Left ventricle myocardium inferior (tissue), 1 donor: ENCODE measurements around the gene IL17RD. TPM values are rescaled to one million over a fixed set of nuclear protein-coding genes. Genes with fewer than 3 reads are reported as not detected.

Source experiments
- DNase-seq: peaks from one replicate; pipeline ENCODE4 v3.0.0-alpha.2; 2020
- H3K27ac ChIP-seq: fragments of 200-600 bp; replicated peaks from 2 replicates; pipeline ENCODE4 v1.8.0; 2021
- H3K27me3 ChIP-seq: fragments of 200-600 bp; 2 replicates; pipeline ENCODE4 v1.8.0; 2021; ENCODE audit warnings: low read depth
- H3K36me3 ChIP-seq: fragments of 200-600 bp; 2 replicates; pipeline ENCODE4 v1.8.0; 2021
- H3K4me1 ChIP-seq: fragments of 200-600 bp; 2 replicates; pipeline ENCODE4 v1.8.0; 2021
- H3K4me3 ChIP-seq: fragments of 200-600 bp; 2 replicates; pipeline ENCODE4 v1.8.0; 2021; ENCODE audit warnings: mild to moderate bottlenecking, moderate library complexity
- H3K9me3 ChIP-seq: fragments of 200-600 bp; replicated peaks from 2 replicates; pipeline ENCODE4 v1.8.0; 2021
- intact Hi-C: fragments of 100-400 bp; cut with micrococcal nuclease; formaldehyde crosslinking; loops from one replicate; pipeline ENCODE4 v1.11.0; 2022
- total RNA-seq: library from RNA; stranded (reverse); fragmentation: NEBNext Ultra II Directional; extraction: Animal tissue kit (Norgen Biotek cat#: 25700); gene quantifications from one replicate; pipeline ENCODE4 v1.2.1, GENCODE V29; 2021
- TF ChIP-seq, protein P1 (sequence below): fragments of 200-600 bp; IDR thresholded peaks from 2 replicates; pipeline ENCODE4 v1.8.0; 2021; ENCODE audit warnings: antibody characterized with exemption, mild to moderate bottlenecking, borderline replicate concordance
- donor health status: DM: no; HTN: yes; CAD: no; lungs with severe emphysema.

Gene IL17RD
- total RNA-seq, 1 donor from 2014 or later: 9.6 TPM

DNA sequence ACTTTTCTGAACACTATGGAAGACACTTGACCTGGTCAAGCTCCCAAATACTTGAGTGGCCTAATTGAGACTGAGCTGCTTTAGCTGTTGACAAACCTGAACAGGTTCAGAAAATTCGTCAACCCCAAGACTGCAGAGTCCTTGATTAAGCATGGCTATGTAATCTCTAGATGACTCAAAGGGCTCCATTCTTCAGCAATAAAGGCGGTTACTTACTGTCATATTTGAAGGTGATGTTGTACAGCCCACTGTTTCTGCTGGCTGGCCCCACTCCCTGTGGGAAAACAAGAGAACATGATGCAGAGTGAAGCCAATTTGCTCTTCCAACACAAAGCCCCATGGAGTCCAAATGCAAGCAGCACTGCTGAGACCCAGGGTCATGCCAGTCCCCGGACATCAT, 45.1 kb downstream of the IL17RD start:
- no peaks in the 10 kb centered on the region for H3K36me3 ChIP-seq
- H3K9me3 ChIP-seq: no peaks in the 10 kb centered on the region
- no peak for DNase-seq
- no peak overlapping the region for H3K27ac ChIP-seq
- TF ChIP-seq, protein P1, sequence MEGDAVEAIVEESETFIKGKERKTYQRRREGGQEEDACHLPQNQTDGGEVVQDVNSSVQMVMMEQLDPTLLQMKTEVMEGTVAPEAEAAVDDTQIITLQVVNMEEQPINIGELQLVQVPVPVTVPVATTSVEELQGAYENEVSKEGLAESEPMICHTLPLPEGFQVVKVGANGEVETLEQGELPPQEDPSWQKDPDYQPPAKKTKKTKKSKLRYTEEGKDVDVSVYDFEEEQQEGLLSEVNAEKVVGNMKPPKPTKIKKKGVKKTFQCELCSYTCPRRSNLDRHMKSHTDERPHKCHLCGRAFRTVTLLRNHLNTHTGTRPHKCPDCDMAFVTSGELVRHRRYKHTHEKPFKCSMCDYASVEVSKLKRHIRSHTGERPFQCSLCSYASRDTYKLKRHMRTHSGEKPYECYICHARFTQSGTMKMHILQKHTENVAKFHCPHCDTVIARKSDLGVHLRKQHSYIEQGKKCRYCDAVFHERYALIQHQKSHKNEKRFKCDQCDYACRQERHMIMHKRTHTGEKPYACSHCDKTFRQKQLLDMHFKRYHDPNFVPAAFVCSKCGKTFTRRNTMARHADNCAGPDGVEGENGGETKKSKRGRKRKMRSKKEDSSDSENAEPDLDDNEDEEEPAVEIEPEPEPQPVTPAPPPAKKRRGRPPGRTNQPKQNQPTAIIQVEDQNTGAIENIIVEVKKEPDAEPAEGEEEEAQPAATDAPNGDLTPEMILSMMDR: no peak
- H3K4me1 ChIP-seq: peaks cover 15% of the 10 kb centered on the region
- no peak overlapping the region for H3K4me3 ChIP-seq
- no peaks in the 10 kb centered on the region for H3K27me3 ChIP-seq
- intact Hi-C loops: no loop called here

DNA sequence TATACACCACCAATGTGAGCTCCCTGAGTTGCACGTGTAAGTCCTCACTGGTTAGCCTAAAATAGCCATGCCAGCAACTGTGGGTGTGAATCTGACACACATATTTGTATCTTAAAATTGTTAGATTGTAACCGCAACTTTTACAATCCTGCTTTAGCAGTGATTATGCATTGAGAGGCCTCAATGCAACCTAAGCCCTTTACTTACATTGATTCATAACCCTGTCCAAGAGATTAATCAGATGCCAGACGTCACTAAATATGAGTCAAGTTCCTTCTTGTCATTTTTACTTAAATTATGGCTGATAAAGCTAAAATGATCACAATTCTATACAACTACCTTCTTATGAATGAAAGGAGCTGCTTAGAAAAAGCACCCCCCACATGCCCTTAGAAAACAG, 46.9 kb downstream of the IL17RD start:
- H3K36me3 ChIP-seq: peaks cover 11% of the 10 kb centered on the region
- peaks cover 15% of the 10 kb centered on the region for H3K4me1 ChIP-seq
- no peaks in the 10 kb centered on the region for H3K27me3 ChIP-seq
- no peak overlapping the region for H3K4me3 ChIP-seq
- H3K27ac ChIP-seq: no peak overlapping the region
- DNase-seq: no peak
- no peaks in the 10 kb centered on the region for H3K9me3 ChIP-seq
- TF ChIP-seq, protein P1: no peak
- intact Hi-C loops: no loop called here

DNA sequence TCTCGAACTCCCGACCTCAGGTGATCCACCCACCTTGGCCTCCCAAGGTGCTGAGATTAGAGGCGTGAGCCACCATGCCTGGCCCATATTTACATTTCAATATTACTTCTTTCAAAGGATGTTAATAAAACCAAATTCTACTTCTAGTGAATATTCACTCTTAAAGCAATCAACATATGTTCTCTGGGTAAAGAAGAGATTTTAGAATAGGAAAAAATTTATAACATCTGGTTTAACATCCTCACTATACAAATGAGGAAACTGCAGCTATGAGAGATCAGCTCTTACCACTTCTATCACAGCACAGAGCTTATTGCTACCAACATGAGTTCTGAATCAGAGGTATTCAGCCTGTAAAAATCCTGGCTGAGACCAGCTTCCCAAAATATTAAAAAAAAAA, 48.7 kb downstream of the IL17RD start:
- Histone ChIP-seq H3K27me3 (no peaks in the 10 kb centered on the region), H3K36me3 (peaks cover 15% of the 10 kb centered on the region), H3K27ac (no peak overlapping the region), H3K9me3 (no peaks in the 10 kb centered on the region), H3K4me1 (peaks cover 15% of the 10 kb centered on the region), H3K4me3 (no peak overlapping the region)
- intact Hi-C loops: no loop called here
- TF ChIP-seq, protein P1: no peak
- DNase-seq: no peak

DNA sequence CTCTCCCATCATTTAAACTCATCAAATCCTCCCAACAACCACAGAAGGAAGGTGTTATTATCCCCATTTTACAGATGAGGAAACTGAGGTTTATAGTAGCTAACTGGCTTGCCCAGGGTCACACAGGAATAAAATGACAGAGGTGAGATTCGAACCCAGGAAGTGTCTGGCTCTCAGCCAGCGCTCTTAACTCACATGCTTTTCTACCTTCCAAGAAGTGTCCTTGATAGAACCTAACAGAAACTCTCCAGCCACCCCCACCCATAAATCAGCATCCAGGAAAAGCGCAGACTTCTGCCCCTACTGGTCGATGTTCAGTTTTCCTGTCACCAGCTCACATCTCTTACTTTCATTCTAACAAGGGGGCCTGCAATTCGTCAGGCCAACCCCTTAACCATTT, 52.9 kb downstream of the IL17RD start:
- intact Hi-C loops: no loop called here
- TF ChIP-seq, protein P1: no peak
- peaks cover 15% of the 10 kb centered on the region for H3K36me3 ChIP-seq
- no peaks in the 10 kb centered on the region for H3K4me1 ChIP-seq
- no peak overlapping the region for H3K27ac ChIP-seq
- H3K9me3 ChIP-seq: no peaks in the 10 kb centered on the region
- no peak overlapping the region for H3K4me3 ChIP-seq
- H3K27me3 ChIP-seq: peaks cover 3% of the 10 kb centered on the region
- no peak for DNase-seq

DNA sequence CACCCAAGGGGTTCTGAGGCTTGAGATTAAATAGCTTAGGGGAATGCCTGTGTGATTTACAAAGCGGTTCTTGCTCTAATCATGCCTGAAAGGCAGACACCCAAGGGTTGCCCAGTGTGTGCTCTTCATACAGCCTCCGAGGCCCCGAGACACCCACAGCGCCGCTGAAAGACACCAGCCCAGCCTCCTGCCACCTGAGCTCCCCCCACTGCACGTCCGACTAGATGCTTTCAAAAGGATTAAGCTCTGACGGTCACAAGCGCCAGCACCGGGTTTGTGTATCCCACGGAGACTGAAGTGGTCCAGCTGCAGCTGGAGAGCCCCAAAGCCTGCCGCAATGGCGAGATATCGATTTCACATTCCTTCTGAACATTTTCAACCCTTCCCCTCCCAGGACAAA, 54.4 kb downstream of the IL17RD start:
- H3K4me1 ChIP-seq: peaks cover 7% of the 10 kb centered on the region
- H3K4me3 ChIP-seq: no peak overlapping the region
- H3K36me3 ChIP-seq: peaks cover 15% of the 10 kb centered on the region
- H3K27ac ChIP-seq: no peak overlapping the region
- TF ChIP-seq, protein P1: no peak
- no peaks in the 10 kb centered on the region for H3K9me3 ChIP-seq
- intact Hi-C loops: no loop called here
- no peak for DNase-seq
- peaks cover 3% of the 10 kb centered on the region for H3K27me3 ChIP-seq

DNA sequence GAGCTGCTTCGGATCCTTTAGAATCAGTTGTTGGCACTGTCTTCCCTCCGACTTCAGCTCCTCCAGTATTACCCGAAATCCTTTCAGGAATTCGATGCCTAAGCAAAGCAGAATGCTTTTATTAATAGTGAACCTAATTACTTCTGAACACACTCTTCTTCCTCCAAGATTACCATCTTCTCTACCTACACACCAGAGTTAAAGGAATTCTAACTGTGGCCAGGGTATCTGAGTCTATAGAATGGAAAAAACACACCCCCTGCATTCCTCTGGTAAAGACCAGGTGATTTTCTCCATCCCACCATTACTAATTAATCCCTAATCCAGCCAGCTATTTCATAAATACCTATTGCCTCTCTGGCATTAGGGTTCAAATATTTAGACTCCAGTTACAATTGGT, 54.9 kb downstream of the IL17RD start:
- no peaks in the 10 kb centered on the region for H3K9me3 ChIP-seq
- H3K27ac ChIP-seq: no peak overlapping the region
- peaks cover 7% of the 10 kb centered on the region for H3K4me1 ChIP-seq
- intact Hi-C loops: no loop called here
- no peak for DNase-seq
- peaks cover 15% of the 10 kb centered on the region for H3K36me3 ChIP-seq
- peaks cover 3% of the 10 kb centered on the region for H3K27me3 ChIP-seq
- H3K4me3 ChIP-seq: no peak overlapping the region
- TF ChIP-seq, protein P1: no peak
